ENCODE data around the gene DGCR6.
"Not testable (repeated sequence)": the region's sequence is repeated elsewhere in the genome, so short reads cannot be mapped to it uniquely, and the experiment has no call there.

The DGCR6 gene

GRCh38 chr22:18931905-18932652 is 26.0 kb downstream of the DGCR6 start:
- no peak for DNase-seq (ENCODE audit: low read depth)

- no peak for DNase-seq (ENCODE audit: low read depth)
Measured at GRCh38 chr22:18933914-18934313, 27.8 kb downstream of the DGCR6 start.

GRCh38 chr22:18934688-18935087 is 28.6 kb downstream of the DGCR6 start:
- not testable (repeated sequence) for DNase-seq (ENCODE audit: low read depth)

GRCh38 chr22:18935889-18936529 is 29.9 kb downstream of the DGCR6 start, which contains the start of gene PRODH:
Gene PRODH, minus strand, starts transcription at chr22:18936293. Its CDS starts 6 bp downstream, at chr22:18936287.
- no peak for DNase-seq (ENCODE audit: low read depth)

- not testable (repeated sequence) for DNase-seq (ENCODE audit: low read depth)
Measured at GRCh38 chr22:18938691-18939090, 32.6 kb downstream of the DGCR6 start.

GRCh38 chr22:18947105-18947504 is 41.0 kb downstream of the DGCR6 start:
- DNase-seq (ENCODE audit: low read depth) = not testable (repeated sequence)

GRCh38 chr22:18947905-18948304 is 41.8 kb downstream of the DGCR6 start:
- no peak for DNase-seq (ENCODE audit: low read depth)

- DNase-seq (ENCODE audit: low read depth) = no peak
Measured at GRCh38 chr22:18950141-18950540, 44.0 kb downstream of the DGCR6 start.

- no peak for DNase-seq (ENCODE audit: low read depth)
Measured at GRCh38 chr22:18952022-18952421, 45.9 kb downstream of the DGCR6 start.

GRCh38 chr22:18953128-18953527 is 47.0 kb downstream of the DGCR6 start:
- DNase-seq (ENCODE audit: low read depth) = not testable (repeated sequence)

- DNase-seq (ENCODE audit: low read depth) = not testable (repeated sequence)
Measured at GRCh38 chr22:18954303-18954989, 48.3 kb downstream of the DGCR6 start.

GRCh38 chr22:18954990-18955571 is 49.0 kb downstream of the DGCR6 start:
- no peak for DNase-seq (ENCODE audit: low read depth)

GRCh38 chr22:18955696-18956095 is 49.6 kb downstream of the DGCR6 start:
- no peak for DNase-seq (ENCODE audit: low read depth)

- DNase-seq (ENCODE audit: low read depth) = not testable (repeated sequence)
Measured at GRCh38 chr22:18956121-18956895, 50.2 kb downstream of the DGCR6 start.

- not testable (repeated sequence) for DNase-seq (ENCODE audit: low read depth)
Measured at GRCh38 chr22:18956956-18957355, 50.8 kb downstream of the DGCR6 start.

GRCh38 chr22:18957621-18958320 is 51.7 kb downstream of the DGCR6 start:
- DNase-seq (ENCODE audit: low read depth) = not testable (repeated sequence)

- not testable (repeated sequence) for DNase-seq (ENCODE audit: low read depth)
Measured at GRCh38 chr22:18958321-18958705, 52.2 kb downstream of the DGCR6 start.

GRCh38 chr22:18958738-18959137 is 52.6 kb downstream of the DGCR6 start:
- not testable (repeated sequence) for DNase-seq (ENCODE audit: low read depth)

- not testable (repeated sequence) for DNase-seq (ENCODE audit: low read depth)
Measured at GRCh38 chr22:18959266-18959665, 53.1 kb downstream of the DGCR6 start.

- DNase-seq (ENCODE audit: low read depth) = not testable (repeated sequence)
Measured at GRCh38 chr22:18959741-18960140, 53.6 kb downstream of the DGCR6 start.
